Ureter (tissue), 1 donor: ENCODE measurements around the gene CEP83. TPM values are rescaled to one million over a fixed set of nuclear protein-coding genes. Genes with fewer than 3 reads are reported as not detected.

Experiments used
- total RNA-seq: library from RNA; stranded (reverse); gene quantifications from one replicate; pipeline ENCODE4 v1.2.4, GENCODE V29; 2023
- donor health status: DM: yes; HTN: yes; CAD: no.

The CEP83 gene
- total RNA-seq, 1 donor from 2014 or later = 29.5 TPM

Other genes starting within 250 kb of the CEP83 start
- 10.1 TPM for gene TMCC3, start 190.7 kb upstream of the CEP83 start, total RNA-seq